ENCODE measurements around the gene ELOVL6.

DNA sequence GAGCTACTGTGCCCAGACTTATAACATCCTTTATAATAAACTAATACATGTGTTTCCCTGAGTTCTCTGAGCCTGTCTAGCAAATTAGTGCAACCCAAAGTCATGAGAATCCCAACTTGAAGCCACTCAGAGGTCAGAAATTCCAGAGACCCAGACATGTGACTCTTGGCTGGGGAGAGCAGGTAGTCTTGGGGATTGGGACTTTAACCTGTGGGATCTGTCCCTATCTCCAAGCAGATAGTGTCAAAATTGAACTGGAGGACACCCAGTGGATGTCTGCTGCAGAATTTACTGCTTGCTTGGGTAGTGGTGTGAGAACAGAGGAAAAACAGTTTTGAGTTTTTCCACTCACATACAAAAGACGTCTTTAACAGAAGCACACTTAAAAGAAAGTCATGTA is 26.4 kb downstream of the ELOVL6 start:
- TF ChIP-seq, protein P1, sequence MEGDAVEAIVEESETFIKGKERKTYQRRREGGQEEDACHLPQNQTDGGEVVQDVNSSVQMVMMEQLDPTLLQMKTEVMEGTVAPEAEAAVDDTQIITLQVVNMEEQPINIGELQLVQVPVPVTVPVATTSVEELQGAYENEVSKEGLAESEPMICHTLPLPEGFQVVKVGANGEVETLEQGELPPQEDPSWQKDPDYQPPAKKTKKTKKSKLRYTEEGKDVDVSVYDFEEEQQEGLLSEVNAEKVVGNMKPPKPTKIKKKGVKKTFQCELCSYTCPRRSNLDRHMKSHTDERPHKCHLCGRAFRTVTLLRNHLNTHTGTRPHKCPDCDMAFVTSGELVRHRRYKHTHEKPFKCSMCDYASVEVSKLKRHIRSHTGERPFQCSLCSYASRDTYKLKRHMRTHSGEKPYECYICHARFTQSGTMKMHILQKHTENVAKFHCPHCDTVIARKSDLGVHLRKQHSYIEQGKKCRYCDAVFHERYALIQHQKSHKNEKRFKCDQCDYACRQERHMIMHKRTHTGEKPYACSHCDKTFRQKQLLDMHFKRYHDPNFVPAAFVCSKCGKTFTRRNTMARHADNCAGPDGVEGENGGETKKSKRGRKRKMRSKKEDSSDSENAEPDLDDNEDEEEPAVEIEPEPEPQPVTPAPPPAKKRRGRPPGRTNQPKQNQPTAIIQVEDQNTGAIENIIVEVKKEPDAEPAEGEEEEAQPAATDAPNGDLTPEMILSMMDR (conservative IDR thresholded peaks at IDR 0.05; ENCODE audit: low read depth, low read length), result no peak
- no peak for TF ChIP-seq EZH2phosphoT487 (IDR thresholded peaks at IDR 0.05; ENCODE audit: borderline replicate concordance, low read length)
